Adrenal gland (tissue), 5 donors: ENCODE measurements around the gene AMPD2.

Source experiments
- POLR2A ChIP-seq, 2 donors: fragments of 450-650 bp; IDR thresholded peaks; one replicate each; pipeline ENCODE4 v1.6.1; 2017; ENCODE audit warnings: antibody characterized with exemption in 2 of 2, mild to moderate bottlenecking in 2 of 2, moderate library complexity in 1 of 2
- TF ChIP-seq, protein P1 (sequence below), 6 experiments: fragments of 450-650 bp in 4 of 6; fragments of 200-600 bp in 2 of 6; sonication (generic) in 1 of 6; IDR thresholded peaks; 1 replicate in 5 of 6; 2 replicates in 1 of 6; pipeline versions ENCODE4 v1.5.1 to v1.8.0; 2016 to 2021; ENCODE audit warnings: antibody characterized with exemption in 6 of 6, mild to moderate bottlenecking in 2 of 6, moderate library complexity in 1 of 6
- donor health status: DM: no; HTN: no; CAD: no.

- no peak for TF ChIP-seq POLR2A (IDR thresholded peaks at IDR 0.05)
- TF ChIP-seq, protein P1, sequence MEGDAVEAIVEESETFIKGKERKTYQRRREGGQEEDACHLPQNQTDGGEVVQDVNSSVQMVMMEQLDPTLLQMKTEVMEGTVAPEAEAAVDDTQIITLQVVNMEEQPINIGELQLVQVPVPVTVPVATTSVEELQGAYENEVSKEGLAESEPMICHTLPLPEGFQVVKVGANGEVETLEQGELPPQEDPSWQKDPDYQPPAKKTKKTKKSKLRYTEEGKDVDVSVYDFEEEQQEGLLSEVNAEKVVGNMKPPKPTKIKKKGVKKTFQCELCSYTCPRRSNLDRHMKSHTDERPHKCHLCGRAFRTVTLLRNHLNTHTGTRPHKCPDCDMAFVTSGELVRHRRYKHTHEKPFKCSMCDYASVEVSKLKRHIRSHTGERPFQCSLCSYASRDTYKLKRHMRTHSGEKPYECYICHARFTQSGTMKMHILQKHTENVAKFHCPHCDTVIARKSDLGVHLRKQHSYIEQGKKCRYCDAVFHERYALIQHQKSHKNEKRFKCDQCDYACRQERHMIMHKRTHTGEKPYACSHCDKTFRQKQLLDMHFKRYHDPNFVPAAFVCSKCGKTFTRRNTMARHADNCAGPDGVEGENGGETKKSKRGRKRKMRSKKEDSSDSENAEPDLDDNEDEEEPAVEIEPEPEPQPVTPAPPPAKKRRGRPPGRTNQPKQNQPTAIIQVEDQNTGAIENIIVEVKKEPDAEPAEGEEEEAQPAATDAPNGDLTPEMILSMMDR (IDR thresholded peaks at IDR 0.05), result no peak
Measured at GRCh38 chr1:109586055-109586454, 33.6 kb upstream of the AMPD2 start.
